Adrenal gland (tissue), 12 donors: Measurements from ENCODE around the gene ADSL. TPM values are rescaled to one million over a fixed set of nuclear protein-coding genes. Genes with fewer than 3 reads are reported as not detected.

Source experiments
- DNase-seq, 7 donors: peaks; one replicate each; pipeline ENCODE4 v3.0.0-alpha.2; 2019 to 2020
- H3K27ac ChIP-seq, 5 donors: fragments of 200-600 bp; sonication (generic) in 4 of 5; 1 replicate in 3 of 5; 2 replicates in 2 of 5; pipeline versions ENCODE4 v1.5.1 to v1.8.0; 2016 to 2020; ENCODE audit warnings: mild to moderate bottlenecking in 1 of 5
- H3K27me3 ChIP-seq: fragments of 200-600 bp; 2 replicates; pipeline ENCODE4 v1.8.0; 2021
- H3K36me3 ChIP-seq, 2 donors: fragments of 200-600 bp; replicated peaks in 1 of 2; 1 replicate in 1 of 2; 2 replicates in 1 of 2; pipeline versions ENCODE4 v1.5.1 to v1.8.0; 2018 to 2022
- H3K4me1 ChIP-seq, 2 donors: fragments of 200-600 bp; replicated peaks in 1 of 2; 1 replicate in 1 of 2; 2 replicates in 1 of 2; pipeline versions ENCODE4 v1.5.1 to v1.8.0; 2018 to 2021
- H3K4me3 ChIP-seq, 4 donors: fragments of 200-600 bp; sonication (generic) in 3 of 4; one replicate each; pipeline ENCODE4 v1.5.1; 2016 to 2018
- H3K9me3 ChIP-seq, 3 donors: fragments of 200-600 bp; sonication (generic) in 1 of 3; replicated peaks in 1 of 3; 1 replicate in 2 of 3; 2 replicates in 1 of 3; pipeline versions ENCODE4 v1.5.1 to v1.8.0; 2016 to 2021
- CTCF ChIP-seq, 6 experiments: fragments of 450-650 bp in 4 of 6; fragments of 200-600 bp in 2 of 6; sonication (generic) in 1 of 6; IDR thresholded peaks; 1 replicate in 5 of 6; 2 replicates in 1 of 6; pipeline versions ENCODE4 v1.5.1 to v1.8.0; 2016 to 2021; ENCODE audit warnings: antibody characterized with exemption in 6 of 6, mild to moderate bottlenecking in 2 of 6, moderate library complexity in 1 of 6
- POLR2A ChIP-seq, 2 donors: fragments of 450-650 bp; IDR thresholded peaks; one replicate each; pipeline ENCODE4 v1.6.1; 2017; ENCODE audit warnings: antibody characterized with exemption in 2 of 2, mild to moderate bottlenecking in 2 of 2, moderate library complexity in 1 of 2
- WGBS, 4 donors: extraction: QIAGEN DNeasy Blood & Tissue Kit in 2 of 4; methylation state at CpG; one replicate each; pipeline versions ENCODE4 v1.1.5 to v1.1.7; 2013 to 2017; 5-methylcytosine and 5-hydroxymethylcytosine counted together
- intact Hi-C, 2 donors: fragments of 100-400 bp; cut with DNase I; formaldehyde crosslinking; loops; one replicate each; pipeline versions ENCODE4 v1.14.1 to v1.15.0; 2022 to 2023
- polyA plus RNA-seq, 3 donors: library from polyadenylated mRNA; stranded (reverse); fragments of 200-250 nt in 2 of 3; fragments of 350-450 nt in 1 of 3; fragmentation: Illumina TruSeq in 1 of 3; extraction: RNeasy Lipid Tissue Mini Kit (QIAGEN cat#74804) in 1 of 3; gene quantifications; one replicate each; pipeline ENCODE4 v1.2.3, GENCODE V29; 2013 to 2014
- total RNA-seq, 9 donors: library from RNA; depleted of rRNA in 4 of 9; stranded (reverse); fragments of >200 nt in 4 of 9; fragments of 120-200 nt in 1 of 9; fragmentation: NEBNext Ultra II Directional in 1 of 9; extraction: Animal tissue kit (Norgen Biotek cat#: 25700) in 1 of 9; gene quantifications; one replicate each; pipeline versions ENCODE4 v1.1.0 to v1.2.4, GENCODE V29; 2013 to 2023
- donor health status: healthy with polysubstance abuse.
- donor health status: Bipolar disorder and iron deficiency.
- donor health status: DM: yes; HTN: yes; CAD: no.
- donor health status: DM: no; HTN: no; CAD: no.
- donor health status: DM: no; HTN: no; CAD: no.
- donor health status: DM: yes; HTN: yes; CAD: no.

ADSL gene
- total and polyA plus RNA-seq, 12 donors, result 26.8 to 107 (median 57.5) TPM

- no peaks in the 10 kb centered on the region for H3K36me3 ChIP-seq
- peaks cover 4 to 21% of the 10 kb centered on the region in 2 donors for H3K4me1 ChIP-seq
- no peak for DNase-seq
- no peak overlapping the region for H3K4me3 ChIP-seq
- no peaks in the 10 kb centered on the region for H3K27me3 ChIP-seq
- H3K9me3 ChIP-seq, result no peaks in the 10 kb centered on the region
- 73 to 78% (median 77%) methylated on average over 10 of the region's 10 CpGs for WGBS, 4 donors
- no peak for TF ChIP-seq CTCF (IDR thresholded peaks at IDR 0.05)
- TF ChIP-seq POLR2A (IDR thresholded peaks at IDR 0.05), result no peak
- no peak overlapping the region for H3K27ac ChIP-seq
- intact Hi-C loops, result no loop called here
Measured at GRCh38 chr22:40385036-40385782, 38.9 kb downstream of the ADSL start.

GRCh38 chr22:40387746-40388145 is 41.4 kb downstream of the ADSL start:
- TF ChIP-seq POLR2A (IDR thresholded peaks at IDR 0.05) (no peak), CTCF (IDR thresholded peaks at IDR 0.05) (no peak)

GRCh38 chr22:40388231-40388630 is 41.9 kb downstream of the ADSL start:
- Histone ChIP-seq H3K27me3 (no peaks in the 10 kb centered on the region), H3K4me3 (no peak overlapping the region), H3K4me1 (peaks cover 4 to 20% of the 10 kb centered on the region in 2 donors), H3K27ac (no peak overlapping the region), H3K9me3 (no peaks in the 10 kb centered on the region), H3K36me3 (no peaks in the 10 kb centered on the region)
- WGBS, 4 donors, result 76 to 86% (median 83%) methylated on average over 4 of the region's 4 CpGs
- intact Hi-C loops, result no loop called here
- TF ChIP-seq POLR2A (IDR thresholded peaks at IDR 0.05), result no peak
- TF ChIP-seq CTCF (IDR thresholded peaks at IDR 0.05), result no peak
- no peak for DNase-seq

More at GRCh38 chr22:40387746-40388145, 41.4 kb downstream of the ADSL start:
- DNase-seq, result no peak
- H3K27ac ChIP-seq, result no peak overlapping the region
- intact Hi-C loops, result no loop called here
- no peaks in the 10 kb centered on the region for H3K9me3 ChIP-seq
- H3K4me1 ChIP-seq, result peaks cover 4 to 21% of the 10 kb centered on the region in 2 donors
- no peak overlapping the region for H3K4me3 ChIP-seq
- no peaks in the 10 kb centered on the region for H3K27me3 ChIP-seq
- WGBS, 4 donors, result 65 to 73% (median 67%) methylated on average over 5 of the region's 5 CpGs
- no peaks in the 10 kb centered on the region for H3K36me3 ChIP-seq

GRCh38 chr22:40391417-40391816 is 45.1 kb downstream of the ADSL start:
- Histone ChIP-seq H3K27me3 (no peaks in the 10 kb centered on the region), H3K27ac (no peak overlapping the region), H3K4me3 (no peak overlapping the region), H3K4me1 (no peaks in the 10 kb centered on the region), H3K36me3 (no peaks in the 10 kb centered on the region), H3K9me3 (no peaks in the 10 kb centered on the region)
- DNase-seq, result peak in 1 of 7 donors; percentile 23
- TF ChIP-seq POLR2A (IDR thresholded peaks at IDR 0.05) (no peak), CTCF (IDR thresholded peaks at IDR 0.05) (no peak)
- WGBS, 4 donors, result 77 to 97% (median 90%) methylated on average over 2 of the region's 2 CpGs
- intact Hi-C loops, result no loop called here
